SK-N-SH (cell line): ENCODE data around the gene GPR15. TPM values are rescaled to one million over a fixed set of nuclear protein-coding genes. Genes with fewer than 3 reads are reported as not detected.

Experiments used
- CTCF ChIA-PET: fragments of 300-600, 350-600 bp; formaldehyde crosslinking; extraction: SDS; loops from one replicate; lab custom pipeline; 2021; lab: Yijun Ruan, JAX
- POLR2A ChIA-PET: fragments of 350-600 bp; sonication (Branson Sonifier 250); formaldehyde crosslinking; extraction: SDS; loops from one replicate; lab custom pipeline; 2020; ENCODE audit warnings: antibody characterized with exemption, inconsistent platforms; lab: Yijun Ruan, JAX
- DNase-seq: peaks from one replicate; pipeline ENCODE4 v3.0.0; 2012
- H2AFZ ChIP-seq: fragments of 200-600 bp; sonication (generic); 2 replicates; pipeline ENCODE4 v1.8.1; 2016; ENCODE audit warnings: antibody characterized with exemption, mild to moderate bottlenecking, low read depth
- H3F3A ChIP-seq: fragments of 200-600 bp; sonication (generic); replicated peaks from 2 replicates; pipeline ENCODE3; 2016; ENCODE audit warnings: antibody characterized with exemption, mild to moderate bottlenecking; ENCODE audit not compliant: insufficient read depth
- H3K27ac ChIP-seq, 2 experiments: fragments of 200-500 bp in 1 of 2; fragments of 200-600 bp in 1 of 2; sonication (Bioruptor generic) in 1 of 2; sonication (generic), shearing (Covaris generic) in 1 of 2; 2 replicates each; pipeline versions ENCODE4 v1.5.1 to v1.6.1; 2014 to 2016; ENCODE audit warnings: low read depth in 2 of 2, inconsistent platforms in 1 of 2, low read length in 1 of 2, mild to moderate bottlenecking in 1 of 2, mixed read lengths in 1 of 2
- H3K27me3 ChIP-seq: fragments of 200-600 bp; sonication (generic), shearing (Covaris generic); 2 replicates; pipeline ENCODE4 v1.6.1; 2016; ENCODE audit warnings: mixed run types; ENCODE audit not compliant: insufficient read depth
- H3K36me3 ChIP-seq, 2 experiments: fragments of 200-500 bp in 1 of 2; fragments of 200-600 bp in 1 of 2; sonication (Bioruptor generic) in 1 of 2; sonication (generic) in 1 of 2; replicated peaks in 1 of 2; 2 replicates each; pipeline versions ENCODE3 to v1.5.1; 2014 to 2016; ENCODE audit warnings: low read length in 1 of 2, mild to moderate bottlenecking in 1 of 2; ENCODE audit not compliant: insufficient read depth in 2 of 2, control insufficient read depth in 1 of 2
- H3K4me1 ChIP-seq, 2 experiments: fragments of 200-500 bp in 1 of 2; fragments of 200-600 bp in 1 of 2; sonication (Bioruptor generic) in 1 of 2; sonication (generic), shearing (Covaris generic) in 1 of 2; 2 replicates each; pipeline versions ENCODE4 v1.5.1 to v1.6.1; 2014 to 2016; ENCODE audit warnings: low read depth in 1 of 2, low read length in 1 of 2, mixed run types in 1 of 2; ENCODE audit not compliant: insufficient read depth in 2 of 2, control insufficient read depth in 1 of 2
- H3K4me2 ChIP-seq: fragments of 200-600 bp; sonication (generic), shearing (Covaris generic); 2 replicates; pipeline ENCODE4 v1.6.1; 2017; ENCODE audit warnings: mixed run types
- H3K4me3 ChIP-seq, 2 experiments: fragments of 200-500 bp in 1 of 2; fragments of 200-600 bp in 1 of 2; sonication (Bioruptor generic) in 1 of 2; sonication (generic), shearing (Covaris generic) in 1 of 2; 2 replicates each; pipeline versions ENCODE4 v1.5.1 to v1.8.1; 2014 to 2016; ENCODE audit warnings: low read depth in 2 of 2, inconsistent platforms in 1 of 2, low read length in 1 of 2, mild to moderate bottlenecking in 1 of 2, mixed read lengths in 1 of 2, moderate library complexity in 1 of 2
- H3K79me2 ChIP-seq: fragments of 200-600 bp; sonication (generic); 2 replicates; pipeline ENCODE4 v1.8.1; 2017; ENCODE audit warnings: mild to moderate bottlenecking; ENCODE audit not compliant: insufficient read depth
- H3K9ac ChIP-seq: fragments of 200-600 bp; sonication (generic); 2 replicates; pipeline ENCODE4 v1.6.1; 2017; ENCODE audit warnings: mixed run types
- H3K9me2 ChIP-seq: fragments of 200-600 bp; sonication (generic); 2 replicates; pipeline ENCODE4 v1.6.1; 2017; ENCODE audit warnings: mixed run types
- H3K9me3 ChIP-seq: fragments of 200-600 bp; sonication (generic); 2 replicates; pipeline ENCODE4 v1.6.1; 2017; ENCODE audit warnings: mixed run types, mild to moderate bottlenecking, moderate library complexity
- H4K20me1 ChIP-seq: fragments of 200-600 bp; sonication (generic); 2 replicates; pipeline ENCODE4 v1.6.1; 2017; ENCODE audit warnings: mild to moderate bottlenecking, mixed run types; ENCODE audit not compliant: insufficient read depth
- CTCF ChIP-seq: fragments of 200-600 bp; sonication (generic); IDR thresholded peaks from 2 replicates; pipeline ENCODE4 v1.6.1; 2017; ENCODE audit warnings: antibody characterized with exemption, mild to moderate bottlenecking, moderate library complexity
- ELF1 ChIP-seq: IDR thresholded peaks from 2 replicates; pipeline ENCODE4 v1.4.0; 2012
- EZH2phosphoT487 ChIP-seq: fragments of 200-600 bp; sonication (generic); IDR thresholded peaks from 2 replicates; pipeline ENCODE4 v1.6.1; 2017; ENCODE audit warnings: low read depth, mixed run types, mild to moderate bottlenecking, antibody characterized with exemption, moderate library complexity, borderline replicate concordance
- FOSL2 ChIP-seq: IDR thresholded peaks from 2 replicates; pipeline ENCODE4 v1.4.0; 2012; ENCODE audit warnings: low read depth, mild to moderate bottlenecking, moderate library complexity, borderline replicate concordance
- FOXJ3 ChIP-seq: sonication (generic); formaldehyde crosslinking; IDR thresholded peaks from 2 replicates; pipeline ENCODE4 v1.5.1; 2020; ENCODE audit warnings: mild to moderate bottlenecking, missing genetic modification reagents
- FOXM1 ChIP-seq: IDR thresholded peaks from 2 replicates; pipeline ENCODE4 v1.4.0; 2012; ENCODE audit warnings: low read depth, mild to moderate bottlenecking
- GABPA ChIP-seq: IDR thresholded peaks from 2 replicates; pipeline ENCODE4 v1.4.0; 2012; ENCODE audit warnings: low read depth, mild to moderate bottlenecking
- GATA2 ChIP-seq: sonication (generic); formaldehyde crosslinking; IDR thresholded peaks from 2 replicates; pipeline ENCODE4 v1.5.0; 2020; ENCODE audit warnings: mild to moderate bottlenecking, missing genetic modification reagents
- IRF3 ChIP-seq: fragments of 150-350 bp; IDR thresholded peaks from 2 replicates; pipeline ENCODE4 v1.6.1; 2016; ENCODE audit warnings: mild to moderate bottlenecking, low read depth, low read length
- NFIC ChIP-seq: IDR thresholded peaks from 2 replicates; pipeline ENCODE4 v1.4.0; 2012; ENCODE audit warnings: borderline replicate concordance
- NRF1 ChIP-seq: IDR thresholded peaks from 2 replicates; pipeline ENCODE4 v1.6.1; 2012; ENCODE audit warnings: low read depth, mild to moderate bottlenecking, low read length
- PBX3 ChIP-seq: IDR thresholded peaks from 2 replicates; pipeline ENCODE4; 2012
- POLR2AphosphoS5 ChIP-seq: IDR thresholded peaks from 2 replicates; pipeline ENCODE4 v1.6.1; 2012; ENCODE audit warnings: low read depth, low read length
- SIN3A ChIP-seq: IDR thresholded peaks from 2 replicates; pipeline ENCODE4 v1.6.1; 2012; ENCODE audit warnings: low read depth, mild to moderate bottlenecking, low read length, moderate library complexity, borderline replicate concordance
- SMC3 ChIP-seq: IDR thresholded peaks from 2 replicates; pipeline ENCODE4 v1.6.1; 2012; ENCODE audit warnings: low read depth, low read length, improper control_type of control experiment
- TAF1 ChIP-seq: IDR thresholded peaks from 2 replicates; pipeline ENCODE4 v1.6.1; 2012; ENCODE audit warnings: low read depth, mild to moderate bottlenecking, low read length, moderate library complexity, borderline replicate concordance
- TCF12 ChIP-seq: IDR thresholded peaks from 2 replicates; pipeline ENCODE4 v1.4.0; 2012
- USF1 ChIP-seq: IDR thresholded peaks from 2 replicates; pipeline ENCODE4 v1.4.0; 2012; ENCODE audit warnings: low read depth, borderline replicate concordance
- YY1 ChIP-seq: IDR thresholded peaks from 2 replicates; pipeline ENCODE4 v1.4.0; 2012; ENCODE audit warnings: low read depth, mild to moderate bottlenecking
- WGBS: methylation state at CpG from one replicate; pipeline ENCODE4 v1.1.6; 2017; ENCODE audit warnings: low lambda C conversion rate; 5-methylcytosine and 5-hydroxymethylcytosine counted together
- polyA plus RNA-seq, 3 experiments: library from polyadenylated mRNA; depleted of rRNA; stranded (reverse); fragments of >200 nt; gene quantifications; 2 replicates each; pipeline ENCODE4 v1.2.3, GENCODE V29; 2012

GPR15 gene
- polyA plus RNA-seq, 1 of the 3 experiments (the other 2 are of a cell fraction), result not detected

- no peak overlapping the region for H2AFZ ChIP-seq
- no peak overlapping the region for H3K4me3 ChIP-seq
- H3K79me2 ChIP-seq, result peaks cover 2% of the 10 kb centered on the region; the same call in 1 of the 2 replicates
- H3K9ac ChIP-seq, result no peak overlapping the region
- POLR2A ChIA-PET, result no interaction called here
- no peaks in the 10 kb centered on the region for H3K27me3 ChIP-seq
- H3K4me2 ChIP-seq, result no peak overlapping the region
- no peak for TF ChIP-seq PBX3
- TF ChIP-seq EZH2phosphoT487, result no peak
- no peak for TF ChIP-seq SMC3
- TF ChIP-seq FOXJ3 (CRISPR knock-in tag), result no peak
- TF ChIP-seq SIN3A, result no peak
- no peak for TF ChIP-seq YY1
- TF ChIP-seq GATA2 (CRISPR knock-in tag), result no peak
- TF ChIP-seq, all 33 proteins: peak for 0
- WGBS, result 77% methylated on average over 4 of the region's 4 CpGs
- Histone ChIP-seq H3K9me3 (no peaks in the 10 kb centered on the region), H3F3A (peaks cover 6% of the 10 kb centered on the region), H4K20me1 (no peaks in the 10 kb centered on the region), H3K27ac (no peak overlapping the region), H3K9me2 (no peaks in the 10 kb centered on the region), H3K4me1 (no peaks in the 10 kb centered on the region), H3K36me3 (peaks cover 34 to 37% of the 10 kb centered on the region in 2 experiments)
- no peak for DNase-seq
- CTCF ChIA-PET, result no interaction called here
Measured at GRCh38 chr3:98513091-98513511, 18.7 kb upstream of the GPR15 start.

- ChIA-PET POLR2A (no interaction called here), CTCF (no interaction called here)
- WGBS, result 97% methylated on average over 3 of the region's 3 CpGs
- no peak overlapping the region for H3K4me2 ChIP-seq
- H3K27me3 ChIP-seq, result no peaks in the 10 kb centered on the region
- H3K4me1 ChIP-seq, result no peaks in the 10 kb centered on the region
- DNase-seq, result no peak
- no peaks in the 10 kb centered on the region for H3K9me2 ChIP-seq
- H4K20me1 ChIP-seq, result no peaks in the 10 kb centered on the region
- H3K27ac ChIP-seq, result no peak overlapping the region
- TF ChIP-seq NFIC (no peak), FOSL2 (no peak), TCF12 (no peak)
- no peak overlapping the region for H3K4me3 ChIP-seq
- H3K79me2 ChIP-seq, result peaks cover 4% of the 10 kb centered on the region; the same call in 1 of the 2 replicates
- H3K36me3 ChIP-seq, result peaks cover 40 to 43% of the 10 kb centered on the region in 2 experiments
- no peak overlapping the region for H3K9ac ChIP-seq
- H3K9me3 ChIP-seq, result no peaks in the 10 kb centered on the region
- no peak overlapping the region for H2AFZ ChIP-seq
- H3F3A ChIP-seq, result peaks cover 6% of the 10 kb centered on the region
Measured at GRCh38 chr3:98513736-98514135, 18.0 kb upstream of the GPR15 start.

- Histone ChIP-seq H3K4me1 (no peaks in the 10 kb centered on the region; a peak in 1 of 4 replicates), H3K36me3 (peaks cover 50 to 52% of the 10 kb centered on the region in 2 experiments), H3K9ac (no peak overlapping the region), H3K4me3 (no peak overlapping the region), H3F3A (peaks cover 9% of the 10 kb centered on the region), H3K27ac (no peak overlapping the region), H3K4me2 (no peak overlapping the region), H3K9me3 (no peaks in the 10 kb centered on the region), H2AFZ (no peak overlapping the region), H3K79me2 (peaks cover 14% of the 10 kb centered on the region), H4K20me1 (no peaks in the 10 kb centered on the region; the same call in 1 of the 2 replicates), H3K27me3 (no peaks in the 10 kb centered on the region), H3K9me2 (no peaks in the 10 kb centered on the region)
- 85% methylated on average over 1 of the region's 1 CpG for WGBS
- ChIA-PET CTCF (no interaction called here), POLR2A (no interaction called here)
- no peak for DNase-seq
- TF ChIP-seq IRF3 (no peak), ELF1 (no peak), POLR2AphosphoS5 (no peak), CTCF (no peak), TAF1 (no peak), FOSL2 (no peak), GABPA (no peak), NRF1 (no peak), USF1 (no peak), FOXM1 (no peak), GATA2 (CRISPR knock-in tag) (no peak)
Measured at GRCh38 chr3:98514948-98515347, 16.8 kb upstream of the GPR15 start.
